SH-SY5Y (cell line): Measurements from ENCODE around the gene STRN.

Source experiments
- GATA2 ChIP-seq: IDR thresholded peaks from 2 replicates; pipeline ENCODE4 v1.6.1; 2011; ENCODE audit warnings: mild to moderate bottlenecking, low read depth, low read length
- GATA3 ChIP-seq: IDR thresholded peaks from 2 replicates; pipeline ENCODE4 v1.6.1; 2011; ENCODE audit warnings: low read depth, mild to moderate bottlenecking, low read length, moderate library complexity

Gene STRN

GRCh38 chr2:36823862-36824261 is 142.5 kb downstream of the STRN start:
- no peak for TF ChIP-seq GATA3
- TF ChIP-seq GATA2, result no peak

DNA sequence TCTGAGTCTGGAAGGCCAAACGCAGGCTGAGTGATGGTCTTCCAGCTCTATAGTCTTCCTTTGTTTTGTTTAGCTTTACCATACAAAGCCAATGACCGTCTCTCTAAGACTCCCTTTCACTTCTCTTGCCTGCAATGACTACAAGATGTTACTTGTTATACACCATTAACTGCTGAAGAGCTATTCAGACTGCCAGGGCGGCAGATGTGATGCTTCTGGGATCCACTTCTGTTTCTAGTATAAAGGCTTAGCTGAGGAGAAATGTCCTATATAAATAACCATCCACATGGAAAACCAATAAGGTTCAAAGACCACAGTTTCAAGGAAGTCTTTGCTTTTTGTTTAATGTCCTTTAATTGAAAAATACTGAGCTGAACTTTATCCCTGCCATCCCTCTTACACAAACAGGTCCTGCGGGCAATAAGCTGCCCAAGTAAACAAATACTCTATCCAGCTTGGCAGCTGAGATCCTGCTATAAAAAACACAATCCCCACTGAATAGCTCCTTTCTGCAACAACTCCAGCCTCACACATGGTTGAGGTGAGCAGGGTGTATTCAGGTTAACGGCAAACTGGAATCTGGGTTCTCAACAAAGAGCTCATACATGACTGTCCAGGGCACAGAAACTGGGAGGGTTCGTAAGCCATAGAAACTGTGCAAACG is 145.3 kb downstream of the STRN start:
- TF ChIP-seq GATA2, result no peak
- TF ChIP-seq GATA3, result no peak

DNA sequence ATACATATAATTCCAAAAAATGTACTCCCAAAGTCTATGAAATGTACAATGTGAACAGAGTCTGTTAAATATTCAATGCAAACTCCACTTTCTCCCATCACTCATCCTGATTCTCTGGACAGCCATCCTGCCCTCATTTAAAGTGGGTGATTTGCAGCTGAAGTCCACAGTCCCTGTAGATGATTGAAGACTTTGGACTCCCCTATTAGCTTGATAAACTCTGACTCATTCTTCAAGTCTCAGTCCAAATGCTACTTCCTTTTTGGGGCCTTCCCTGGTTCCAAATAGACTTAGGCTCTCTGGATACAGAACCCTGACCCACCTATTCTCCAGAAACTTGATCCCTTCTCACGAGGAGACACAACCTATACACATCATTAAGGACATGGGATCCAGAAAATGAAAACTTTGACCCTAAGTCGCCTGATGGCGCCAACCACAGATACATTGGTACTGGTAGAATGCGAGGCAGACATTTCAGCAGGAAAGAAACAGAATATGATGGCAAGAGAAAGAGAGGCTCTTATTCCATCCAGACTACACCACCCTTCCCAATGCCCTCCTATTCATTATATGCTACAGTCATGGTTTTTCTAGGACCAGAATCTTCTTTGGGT is 147.1 kb downstream of the STRN start:
- TF ChIP-seq GATA2 (no peak), GATA3 (no peak)

DNA sequence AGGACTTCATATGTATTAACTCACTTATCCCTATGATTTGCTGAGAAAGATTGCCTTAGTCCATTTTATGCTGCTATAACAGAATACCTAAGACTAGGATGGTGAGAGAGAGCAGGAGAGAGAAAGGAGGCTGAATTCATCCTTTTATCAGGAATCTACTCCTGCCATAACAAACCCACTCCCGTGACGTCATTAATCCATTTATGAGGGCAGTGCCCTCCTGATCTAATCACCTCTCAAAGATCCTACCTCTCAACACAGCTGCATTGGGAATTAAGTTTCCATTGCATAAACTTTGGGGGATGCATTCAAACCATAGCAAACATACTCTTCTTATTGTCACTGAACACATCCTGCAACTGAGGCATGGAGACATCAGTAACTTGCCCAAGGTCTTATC is 147.8 kb downstream of the STRN start:
- TF ChIP-seq GATA2, result no peak
- no peak for TF ChIP-seq GATA3

- TF ChIP-seq GATA2, result no peak
- TF ChIP-seq GATA3, result no peak
Measured at GRCh38 chr2:36812196-36812595, 154.1 kb downstream of the STRN start.

DNA sequence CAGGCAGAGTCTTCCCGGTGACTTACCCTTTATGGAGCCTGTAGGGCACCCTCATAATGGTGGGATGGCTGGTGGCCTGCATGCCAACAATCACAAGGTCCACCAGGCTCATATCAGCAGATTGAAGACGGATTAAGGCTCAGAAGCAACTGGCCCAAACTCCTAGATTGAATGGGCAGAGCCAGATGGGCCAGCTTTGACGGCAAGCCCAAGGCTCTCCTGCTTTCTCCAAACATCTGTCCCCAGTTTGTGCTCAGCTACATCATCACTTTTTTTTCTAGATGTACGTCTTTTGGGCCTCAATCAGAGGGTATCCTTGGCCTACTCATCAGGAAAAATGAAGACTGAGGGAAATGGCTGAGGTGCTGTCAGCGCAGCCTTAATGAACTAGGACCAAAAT is 155.3 kb downstream of the STRN start:
- TF ChIP-seq GATA3 (no peak), GATA2 (no peak)

DNA sequence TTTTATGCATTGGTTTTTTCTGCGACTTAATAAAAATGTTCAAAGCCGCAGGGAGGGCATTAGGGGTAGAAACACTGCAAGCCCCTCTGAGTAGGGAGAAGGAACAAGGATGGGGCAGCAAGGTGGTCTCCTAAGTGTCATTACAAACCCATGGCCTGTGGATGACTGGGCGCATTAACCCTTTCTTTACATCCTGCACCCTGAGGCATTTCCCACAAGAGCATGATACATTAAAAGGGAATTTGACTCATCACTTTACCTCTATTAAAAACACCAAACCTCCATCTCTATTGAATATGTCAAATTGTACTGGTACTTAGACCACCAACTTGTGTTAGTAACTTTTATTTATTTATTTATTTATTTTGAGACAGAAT is 157.3 kb downstream of the STRN start:
- no peak for TF ChIP-seq GATA2
- no peak for TF ChIP-seq GATA3

DNA sequence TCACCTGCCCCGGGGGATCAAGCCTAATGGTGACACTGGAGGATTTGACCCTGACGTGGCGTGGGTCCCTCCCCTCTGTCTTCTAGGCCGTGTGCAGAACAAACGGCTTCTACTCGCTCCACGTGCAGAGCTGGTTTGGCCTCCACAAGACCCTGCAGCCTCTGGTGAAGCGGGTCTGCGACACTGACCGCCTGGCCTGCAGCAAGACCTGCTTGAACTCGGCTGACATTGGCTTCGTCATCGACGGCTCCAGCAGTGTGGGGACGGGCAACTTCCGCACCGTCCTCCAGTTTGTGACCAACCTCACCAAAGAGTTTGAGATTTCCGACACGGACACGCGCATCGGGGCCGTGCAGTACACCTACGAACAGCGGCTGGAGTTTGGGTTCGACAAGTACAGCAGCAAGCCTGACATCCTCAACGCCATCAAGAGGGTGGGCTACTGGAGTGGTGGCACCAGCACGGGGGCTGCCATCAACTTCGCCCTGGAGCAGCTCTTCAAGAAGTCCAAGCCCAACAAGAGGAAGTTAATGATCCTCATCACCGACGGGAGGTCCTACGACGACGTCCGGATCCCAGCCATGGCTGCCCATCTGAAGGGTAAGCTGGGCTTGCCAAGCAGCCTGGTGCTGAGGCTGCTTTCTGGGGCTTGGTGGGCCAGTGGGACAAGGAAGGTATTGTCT is 157.8 kb downstream of the STRN start:
- no peak for TF ChIP-seq GATA2
- TF ChIP-seq GATA3, result no peak

GRCh38 chr2:36807223-36807886 is 159.0 kb downstream of the STRN start:
- TF ChIP-seq GATA2 (no peak), GATA3 (no peak)

- TF ChIP-seq GATA2 (no peak), GATA3 (no peak)
Measured at GRCh38 chr2:36805635-36806224, 160.6 kb downstream of the STRN start.

GRCh38 chr2:36802952-36803351 is 163.4 kb downstream of the STRN start:
- no peak for TF ChIP-seq GATA3

DNA sequence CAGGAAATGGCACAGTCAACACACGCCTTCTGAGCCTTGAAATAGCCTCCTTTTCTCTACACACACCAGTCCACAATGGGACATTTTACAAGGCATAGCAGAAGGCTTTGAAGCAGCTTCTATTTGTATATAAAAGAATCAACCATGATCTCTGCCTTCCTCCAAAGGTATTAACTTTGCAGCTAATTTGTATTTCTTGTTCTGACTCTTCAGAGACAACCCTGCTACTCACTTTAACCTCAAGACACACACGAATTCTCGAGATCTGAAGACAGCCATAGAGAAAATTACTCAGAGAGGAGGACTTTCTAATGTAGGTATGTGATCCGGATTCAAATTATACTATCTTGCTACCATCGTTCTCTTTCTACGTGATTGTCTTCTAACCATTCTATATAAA is 165.2 kb downstream of the STRN start:
- TF ChIP-seq GATA3 (no peak), GATA2 (no peak)

- TF ChIP-seq GATA2 (no peak), GATA3 (no peak)
Measured at GRCh38 chr2:36800381-36800780, 166.0 kb downstream of the STRN start.

DNA sequence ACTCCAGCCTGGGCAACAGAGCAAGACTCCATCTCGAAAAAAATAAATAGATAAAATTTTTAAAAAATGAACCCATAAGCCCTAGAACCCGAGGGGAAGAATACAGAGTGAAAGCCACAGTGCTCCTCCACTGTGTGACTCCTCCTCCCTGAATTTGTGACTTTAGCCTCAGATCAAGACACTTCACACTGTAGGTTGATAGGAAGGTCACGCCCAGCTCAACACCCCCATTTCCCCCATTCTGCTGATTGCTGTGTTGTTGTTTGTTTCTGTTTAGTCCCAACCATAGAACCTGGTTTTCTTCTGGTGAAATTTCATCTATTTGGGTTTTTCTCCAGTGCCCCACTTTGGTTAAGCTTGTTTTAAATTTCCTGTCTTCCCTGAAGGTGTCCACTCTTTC is 167.6 kb downstream of the STRN start:
- TF ChIP-seq GATA3, result no peak
- TF ChIP-seq GATA2, result no peak

- TF ChIP-seq GATA2 (no peak), GATA3 (no peak)
Measured at GRCh38 chr2:36797324-36798070, 168.8 kb downstream of the STRN start.
